HepG2 (cell line): Measurements from ENCODE around the gene WDR73. TPM values are rescaled to one million over a fixed set of nuclear protein-coding genes. Genes with fewer than 3 reads are reported as not detected.

ENCODE experiments used
- CREB1 ChIP-seq, 2 experiments: fragments of 450-650 bp in 1 of 2; IDR thresholded peaks; 2 replicates each; pipeline ENCODE4 v1.6.1; 2016 to 2017; ENCODE audit warnings: control low read depth in 1 of 2, mild to moderate bottlenecking in 1 of 2, missing compliant biosample characterization in 1 of 2, missing genetic modification characterization in 1 of 2
- ERF ChIP-seq: IDR thresholded peaks from 2 replicates; pipeline ENCODE4 v1.6.1; 2018; ENCODE audit warnings: missing biosample characterization, missing genetic modification reagents
- JUN ChIP-seq: sonication (generic); formaldehyde crosslinking; IDR thresholded peaks from 2 replicates; pipeline ENCODE4 v1.4.0; 2020; ENCODE audit warnings: mild to moderate bottlenecking, missing genetic modification reagents
- MIER2 ChIP-seq: IDR thresholded peaks from 2 replicates; pipeline ENCODE4 v1.6.1; 2016; ENCODE audit warnings: missing biosample characterization, missing genetic modification reagents
- NCOA1 ChIP-seq: sonication (generic); formaldehyde crosslinking; IDR thresholded peaks from 2 replicates; pipeline ENCODE4 v1.9.0; 2021; ENCODE audit warnings: missing genetic modification reagents
- POGK ChIP-seq: sonication (generic); formaldehyde crosslinking; conservative IDR thresholded peaks from 2 replicates; pipeline ENCODE4 v1.8.0; 2022; ENCODE audit warnings: mild to moderate bottlenecking, moderate library complexity, missing genetic modification reagents
- RELA ChIP-seq: sonication (generic); formaldehyde crosslinking; IDR thresholded peaks from 2 replicates; pipeline ENCODE4 v1.4.0; 2020; ENCODE audit warnings: missing genetic modification reagents
- SAP130 ChIP-seq: IDR thresholded peaks from 2 replicates; pipeline ENCODE4 v1.6.1; 2016; ENCODE audit warnings: low read depth
- SOX6 ChIP-seq, 2 experiments: fragments of 450-650 bp in 1 of 2; sonication (generic) in 1 of 2; formaldehyde crosslinking in 1 of 2; IDR thresholded peaks; 2 replicates each; pipeline versions ENCODE4 v1.4.0 to v1.6.1; 2017 to 2020; ENCODE audit warnings: antibody characterized with exemption in 1 of 2, mild to moderate bottlenecking in 1 of 2, missing genetic modification reagents in 1 of 2
- SP2 ChIP-seq: sonication (generic); formaldehyde crosslinking; IDR thresholded peaks from 2 replicates; pipeline ENCODE4 v1.5.1; 2020; ENCODE audit warnings: mild to moderate bottlenecking, missing genetic modification reagents
- ZBTB26 ChIP-seq: IDR thresholded peaks from 2 replicates; pipeline ENCODE4 v1.6.1; 2016; ENCODE audit warnings: missing compliant biosample characterization, missing genetic modification reagents, borderline replicate concordance
- ZNF17 ChIP-seq: sonication (generic); formaldehyde crosslinking; IDR thresholded peaks from 2 replicates; pipeline ENCODE4 v1.5.0; 2020; ENCODE audit warnings: mild to moderate bottlenecking, missing genetic modification reagents
- ZNF580 ChIP-seq: IDR thresholded peaks from 2 replicates; pipeline ENCODE4 v1.6.1; 2016; ENCODE audit warnings: low read depth, borderline replicate concordance
- ZNF615 ChIP-seq: sonication (generic); formaldehyde crosslinking; IDR thresholded peaks from 2 replicates; pipeline ENCODE4 v1.5.0; 2020; ENCODE audit warnings: mild to moderate bottlenecking, missing genetic modification reagents, borderline replicate concordance
- ZNF687 ChIP-seq: sonication (generic); formaldehyde crosslinking; IDR thresholded peaks from 2 replicates; pipeline ENCODE4 v1.5.1; 2020; ENCODE audit warnings: mild to moderate bottlenecking, missing genetic modification reagents, moderate library complexity
- ZNF720 ChIP-seq: sonication (generic); formaldehyde crosslinking; IDR thresholded peaks from 2 replicates; pipeline ENCODE4 v1.4.0; 2020; ENCODE audit warnings: missing genetic modification reagents
- ZNF878 ChIP-seq: sonication (generic); formaldehyde crosslinking; IDR thresholded peaks from 2 replicates; pipeline ENCODE4 v1.8.1; 2023; ENCODE audit warnings: mild to moderate bottlenecking, missing genetic modification reagents, moderate library complexity
- polyA plus RNA-seq, 8 experiments: library from polyadenylated mRNA; depleted of rRNA in 3 of 8; stranded (reverse) in 7 of 8; unstranded in 1 of 8; fragments of >200 nt; fragmentation: Illumina TruSeq in 4 of 8; extraction: Trizol in 4 of 8; gene quantifications; 2 replicates each; pipeline versions ENCODE4 v1.2.1 to v1.2.3, GENCODE V29; 2011 to 2016; ENCODE audit warnings: low read depth in 4 of 8, missing spikeins in 1 of 8, mixed read lengths in 1 of 8; ENCODE audit not compliant: insufficient read depth in 1 of 8
- total RNA-seq, 5 experiments: library from RNA; depleted of rRNA; stranded (reverse); fragments of >200 nt; fragmentation: Illumina TruSeq; extraction: Trizol; gene quantifications; 2 replicates each; pipeline ENCODE4 v1.2.3, GENCODE V29; 2016; ENCODE audit warnings: low read depth in 1 of 5

The WDR73 gene
- total and polyA plus RNA-seq, 2 of the 13 experiments (the other 11 are each of a cell fraction or from before 2014, with no cell fraction given), result 20.0 to 35.5 TPM

GRCh38 chr15:84658080-84658787 lies 4.2 kb upstream of the WDR73 start, which contains the start of gene NMB (continued):
- no peak for TF ChIP-seq ZBTB26 (CRISPR knock-in tag)
- no peak for TF ChIP-seq CREB1 (IDR thresholded peaks at IDR 0.05)
- TF ChIP-seq CREB1 (CRISPR knock-in tag; IDR thresholded peaks at IDR 0.05), result no peak
- TF ChIP-seq MIER2 (CRISPR knock-in tag), result no peak
- no peak for TF ChIP-seq SP2 (CRISPR knock-in tag)
- no peak for TF ChIP-seq ZNF878 (CRISPR knock-in tag)
- no peak for TF ChIP-seq JUN (CRISPR knock-in tag)
- no peak for TF ChIP-seq ZNF615 (CRISPR knock-in tag)
- TF ChIP-seq ZNF720 (CRISPR knock-in tag), result no peak
- no peak; the same call in 1 of the 2 replicates for TF ChIP-seq ZNF580 (CRISPR knock-in tag)
- no peak for TF ChIP-seq SOX6 (IDR thresholded peaks at IDR 0.05)
- TF ChIP-seq SOX6 (CRISPR knock-in tag; IDR thresholded peaks at IDR 0.05), result peak; percentile 38; the same call in 1 of the 2 replicates
- no peak for TF ChIP-seq NCOA1 (CRISPR knock-in tag)
- TF ChIP-seq POGK (CRISPR knock-in tag), result no peak
- TF ChIP-seq ERF, result no peak
- peak; percentile 84 for TF ChIP-seq ZNF687 (CRISPR knock-in tag)
- no peak for TF ChIP-seq RELA (CRISPR knock-in tag)
- no peak for TF ChIP-seq ZNF17 (CRISPR knock-in tag)
- peak; percentile 59; the same call in 1 of the 2 replicates for TF ChIP-seq SAP130 (CRISPR knock-in tag)
